Natural killer cell (primary cell): Measurements from ENCODE around the gene CBARP. TPM values are rescaled to one million over a fixed set of nuclear protein-coding genes. Genes with fewer than 3 reads are reported as not detected.

ENCODE experiments used
- ATAC-seq, 3 donors: fragments of 150-1000 bp in 2 of 3; fragments of 200-7000 bp in 1 of 3; cut with Tn5 transposase; 1 replicate in 1 of 3; 2 replicates in 2 of 3; pipeline ENCODE4 v1.10.0; 2021; ENCODE audit warnings: mild to moderate bottlenecking in 2 of 3, moderate library complexity in 2 of 3
- DNase-seq, 2 donors: peaks; one replicate each; pipeline versions ENCODE4 v3.0.0 to v3.0.0-alpha.2; 2013 to 2021; ENCODE audit warnings: mixed read lengths in 1 of 2
- H3K27ac ChIP-seq: one replicate; pipeline ENCODE4 v1.5.1; 2013; ENCODE audit warnings: mild to moderate bottlenecking, low read length
- H3K27me3 ChIP-seq: one replicate; pipeline ENCODE4 v1.6.1; 2013; ENCODE audit warnings: low read length; ENCODE audit not compliant: control insufficient read depth, insufficient read depth
- H3K36me3 ChIP-seq: one replicate; pipeline ENCODE4 v1.6.1; 2013; ENCODE audit warnings: low read length; ENCODE audit not compliant: control insufficient read depth, insufficient read depth
- H3K4me1 ChIP-seq: one replicate; pipeline ENCODE4 v1.6.1; 2013; ENCODE audit warnings: low read length; ENCODE audit not compliant: control insufficient read depth, insufficient read depth
- H3K4me3 ChIP-seq: one replicate; pipeline ENCODE4 v1.5.1; 2013; ENCODE audit warnings: low read length
- H3K9me3 ChIP-seq: one replicate; pipeline ENCODE4 v1.6.1; 2013; ENCODE audit warnings: low read length; ENCODE audit not compliant: control insufficient read depth, insufficient read depth
- H3K27ac Mint-ChIP-seq, 2 donors: one replicate each; pipeline ENCODE4 v1.8.0; 2022; ENCODE audit warnings: mild to moderate bottlenecking in 2 of 2, mixed read lengths in 2 of 2, moderate library complexity in 1 of 2
- H3K27me3 Mint-ChIP-seq, 2 donors: one replicate each; pipeline ENCODE4 v1.8.0; 2022; ENCODE audit warnings: low read depth in 2 of 2, mixed read lengths in 2 of 2
- H3K36me3 Mint-ChIP-seq: one replicate; pipeline ENCODE4 v1.8.0; 2022; ENCODE audit warnings: mixed read lengths
- H3K4me1 Mint-ChIP-seq, 2 donors: one replicate each; pipeline ENCODE4 v1.8.0; 2022; ENCODE audit warnings: mixed read lengths in 2 of 2
- H3K4me3 Mint-ChIP-seq: one replicate; pipeline ENCODE4 v1.8.0; 2022; ENCODE audit warnings: mild to moderate bottlenecking, moderate library complexity, mixed read lengths
- H3K9me3 Mint-ChIP-seq, 2 donors: one replicate each; pipeline ENCODE4 v1.8.0; 2022; ENCODE audit warnings: mixed read lengths in 2 of 2
- CTCF ChIP-seq: fragments of 200-600 bp; IDR thresholded peaks from one replicate; pipeline ENCODE4 v1.8.0; 2022; ENCODE audit warnings: antibody characterized with exemption
- WGBS: methylation state at CpG from one replicate; pipeline ENCODE4 v1.1.7; 2013; ENCODE audit warnings: missing lambda C conversion rate; ENCODE audit not compliant: insufficient coverage; 5-methylcytosine and 5-hydroxymethylcytosine counted together
- intact Hi-C: fragments of 100-400 bp; cut with micrococcal nuclease; formaldehyde crosslinking; loops from one replicate; pipeline ENCODE4 v1.14.2; 2022
- total RNA-seq, 4 donors: library from RNA; stranded (reverse); fragments of 120-200 nt in 1 of 4; gene quantifications; one replicate each; pipeline versions ENCODE4 v1.2.3 to v1.2.4, GENCODE V29; 2013 to 2022

CBARP gene
- total RNA-seq, 3 donors from 2014 or later (not counting 1 experiment from before 2014, with no cell fraction given) = 0.14 to 0.41 TPM; not detected in 1

DNA sequence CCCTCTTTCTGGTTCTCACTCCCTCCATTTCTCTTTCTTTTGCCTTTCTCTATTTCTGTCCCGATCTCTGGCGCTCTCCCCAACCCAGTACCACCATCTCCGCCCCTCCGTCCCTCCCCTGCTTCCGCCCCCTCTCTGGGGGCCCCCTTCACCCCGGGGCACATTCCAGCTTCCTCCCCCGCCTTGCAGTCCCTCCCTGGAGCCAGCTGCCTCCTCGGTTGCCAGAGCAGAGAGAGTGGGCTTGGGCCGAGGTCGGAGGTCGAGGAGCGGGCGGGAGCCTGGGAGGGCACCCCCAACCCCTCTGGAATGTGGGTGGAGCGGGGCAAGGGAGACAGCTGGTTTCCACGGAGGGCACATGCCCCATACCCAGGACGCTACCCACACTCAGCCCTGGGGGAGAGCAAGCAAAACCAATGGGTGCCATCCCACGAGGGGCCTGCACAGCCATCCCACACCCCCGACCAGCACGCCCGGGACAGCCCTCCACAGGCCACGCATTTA lies 24.9 kb upstream of the CBARP start:
- Histone ChIP-seq H3K27me3 (no peaks in the 10 kb centered on the region), H3K36me3 (peaks cover 8% of the 10 kb centered on the region), H3K9me3 (no peaks in the 10 kb centered on the region), H3K4me1 (peaks cover 87% of the 10 kb centered on the region), H3K27ac (peak overlapping the region; percentile 100), H3K4me3 (peak overlapping the region; percentile 91)
- ATAC-seq = no peak
- TF ChIP-seq CTCF = no peak
- no peak for DNase-seq
- intact Hi-C loops = no loop called here
- WGBS = 38% methylated on average over 21 of the region's 21 CpGs
- Mint-ChIP-seq H3K9me3 (no peaks in the 10 kb centered on the region), H3K27ac (peak overlapping the region; percentile 80 to 100), H3K27me3 (no peaks in the 10 kb centered on the region), H3K4me3 (peak overlapping the region; percentile 74), H3K36me3 (no peaks in the 10 kb centered on the region), H3K4me1 (peaks cover 40 to 67% of the 10 kb centered on the region in 2 donors)

DNA sequence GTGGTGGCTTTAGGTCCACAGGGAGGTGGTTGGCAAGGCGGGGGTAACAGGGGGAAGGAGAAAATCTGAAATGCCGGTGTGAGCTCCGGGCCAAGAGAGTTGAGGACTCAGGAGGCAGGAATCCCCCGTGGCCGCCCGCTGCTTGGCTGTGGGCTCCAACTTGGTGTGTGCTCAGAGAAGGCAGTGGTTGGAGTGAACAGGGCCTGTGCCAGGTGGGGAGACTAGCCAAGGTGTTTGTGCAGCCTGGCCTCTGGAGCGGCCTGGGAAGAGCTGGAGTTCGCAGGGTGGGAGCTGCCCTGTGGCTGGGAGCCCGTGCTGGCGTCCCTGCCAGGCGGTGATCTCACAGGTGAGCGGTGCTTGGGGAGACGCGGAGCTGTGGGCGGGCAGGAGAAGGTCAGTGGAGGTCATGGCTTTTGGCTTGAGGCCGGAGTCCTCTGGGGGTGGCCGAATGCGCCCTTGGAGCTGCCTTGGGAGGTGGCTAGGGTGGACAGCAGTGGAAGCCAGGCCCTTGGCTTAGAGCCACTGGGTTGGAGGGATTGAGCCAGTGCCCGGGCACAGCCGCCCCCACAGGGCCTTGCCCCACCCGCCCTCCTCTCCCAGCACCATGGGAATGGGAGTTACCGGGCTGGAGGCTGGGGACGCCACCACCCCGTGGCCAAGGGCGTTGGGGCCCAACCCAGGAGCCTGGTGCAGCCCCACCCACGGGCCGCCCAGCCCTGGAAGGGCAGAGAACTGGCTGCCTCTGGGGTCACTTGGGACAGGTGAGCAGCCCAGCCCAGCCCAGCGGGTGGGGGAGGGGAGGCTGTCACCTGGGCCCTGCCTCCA lies 24.2 kb upstream of the CBARP start:
- no peak for ATAC-seq
- intact Hi-C loops = no loop called here
- Histone ChIP-seq H3K9me3 (no peaks in the 10 kb centered on the region), H3K27ac (peak overlapping the region; percentile 100), H3K36me3 (peaks cover 14% of the 10 kb centered on the region), H3K27me3 (no peaks in the 10 kb centered on the region), H3K4me1 (peaks cover 87% of the 10 kb centered on the region), H3K4me3 (peak overlapping the region; percentile 91)
- H3K4me3 Mint-ChIP-seq = peak overlapping the region; percentile 90
- peak overlapping the region; percentile 97 to 100 for H3K27ac Mint-ChIP-seq
- H3K27me3 Mint-ChIP-seq = no peaks in the 10 kb centered on the region
- peaks cover 37 to 65% of the 10 kb centered on the region in 2 donors for H3K4me1 Mint-ChIP-seq
- H3K9me3 Mint-ChIP-seq = no peaks in the 10 kb centered on the region
- no peak for TF ChIP-seq CTCF
- 40% methylated on average over 27 of the region's 28 CpGs for WGBS
- DNase-seq = peak in 1 of 2 donors; percentile 82
- no peaks in the 10 kb centered on the region for H3K36me3 Mint-ChIP-seq

- Mint-ChIP-seq H3K27ac (peak overlapping the region; percentile 97 to 100), H3K36me3 (no peaks in the 10 kb centered on the region), H3K27me3 (no peaks in the 10 kb centered on the region), H3K9me3 (no peaks in the 10 kb centered on the region), H3K4me3 (peak overlapping the region; percentile 90), H3K4me1 (peaks cover 37 to 64% of the 10 kb centered on the region in 2 donors)
- intact Hi-C loops = no loop called here
- Histone ChIP-seq H3K9me3 (no peaks in the 10 kb centered on the region), H3K27ac (peak overlapping the region; percentile 100), H3K4me3 (peak overlapping the region; percentile 91), H3K36me3 (peaks cover 19% of the 10 kb centered on the region), H3K27me3 (no peaks in the 10 kb centered on the region), H3K4me1 (peaks cover 91% of the 10 kb centered on the region)
- no peak for ATAC-seq
- whole genome bisulfite sequencing = 1% methylated on average over 14 of the region's 14 CpGs
- TF ChIP-seq CTCF = no peak
- DNase-seq = no peak
Observed at GRCh38 chr19:1261538-1261797, 23.7 kb upstream of the CBARP start.
